Fibroblast of villous mesenchyme (primary cell): ENCODE data around the gene ZNF2. TPM values are rescaled to one million over a fixed set of nuclear protein-coding genes. Genes with fewer than 3 reads are reported as not detected.

Source experiments
- DNase-seq: peaks from one replicate; pipeline ENCODE4 v3.0.0-alpha.2; 2010; ENCODE audit warnings: low read depth
- H3K4me3 ChIP-seq: 2 replicates; pipeline ENCODE4 v1.5.1; 2011; ENCODE audit warnings: low read depth, mild to moderate bottlenecking, low read length
- CTCF ChIP-seq: IDR thresholded peaks from 2 replicates; pipeline ENCODE4 v1.5.1; 2012; ENCODE audit warnings: low read depth, mild to moderate bottlenecking, low read length; ENCODE audit not compliant: insufficient read depth
- total RNA-seq: library from RNA; depleted of rRNA; stranded (reverse); fragments of >200 nt; gene quantifications from 2 replicates; pipeline ENCODE4 v1.2.3, GENCODE V29; 2012

ZNF2 gene
- total RNA-seq = 6.1 and 7.8 TPM in 2 replicates

GRCh38 chr2:95165371-95166064 is at the start of gene ZNF2:
Gene ZNF2 (plus strand): TSS chr2:95165809. CDS start chr2:95176227, 10,418 bp downstream.
- TF ChIP-seq CTCF = no peak
- peak within 1 kb of the TSS; percentile 98 for H3K4me3 ChIP-seq
- peak; percentile 98 for DNase-seq

GRCh38 chr2:95121093-95121406 is 44.6 kb upstream of the ZNF2 start:
- H3K4me3 ChIP-seq = peak overlapping the region; percentile 99
- TF ChIP-seq CTCF = no peak
- DNase-seq = peak; percentile 55

DNA sequence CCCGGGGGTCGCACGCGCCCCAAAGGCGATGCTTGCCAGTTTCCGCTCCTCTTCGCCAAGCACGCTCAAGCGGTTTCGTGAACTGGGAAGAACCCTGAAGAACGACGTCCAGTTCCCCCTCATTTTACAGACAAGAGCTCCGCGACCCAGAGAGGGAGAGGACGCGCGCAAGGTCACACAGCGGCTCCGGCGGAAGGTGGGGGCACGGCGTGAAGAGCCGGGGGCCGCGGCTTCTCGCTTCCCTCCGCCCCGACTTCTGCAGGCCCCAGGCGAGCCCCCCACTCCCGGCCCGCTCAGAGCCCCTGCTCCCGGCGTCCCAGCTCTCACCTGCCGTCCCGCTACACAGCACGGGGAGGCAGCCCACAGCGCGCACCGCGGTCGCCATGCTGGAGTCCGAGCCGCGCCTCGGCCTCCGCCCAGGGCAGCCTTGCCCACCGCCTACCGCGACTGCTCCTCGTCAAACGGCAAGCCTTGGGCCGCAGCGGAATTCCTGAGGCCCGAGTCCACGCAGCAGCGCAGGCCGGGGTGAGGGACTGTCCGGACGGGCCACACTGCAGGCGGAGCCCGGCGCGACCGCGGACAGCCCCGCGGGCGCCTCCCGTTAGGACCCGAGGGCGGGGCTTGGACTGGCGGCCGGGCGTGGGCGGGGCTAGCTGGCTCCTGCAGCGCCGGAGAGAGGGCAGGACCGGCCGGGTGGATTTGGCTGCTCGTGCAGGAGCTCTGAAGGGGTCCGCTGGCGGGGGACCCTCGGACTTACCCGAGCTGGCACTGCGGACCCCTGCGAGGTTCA is 44.0 kb upstream of the ZNF2 start, which contains the start of gene MRPS5:
MRPS5 (minus strand) TSS at position 402 of the 790 bp plus-strand sequence; CDS start at position 385, 17 bp downstream.
- peak; percentile 61 for DNase-seq
- peak; percentile 15 for TF ChIP-seq CTCF
- peak within 1 kb of the TSS; percentile 99 for H3K4me3 ChIP-seq

DNA sequence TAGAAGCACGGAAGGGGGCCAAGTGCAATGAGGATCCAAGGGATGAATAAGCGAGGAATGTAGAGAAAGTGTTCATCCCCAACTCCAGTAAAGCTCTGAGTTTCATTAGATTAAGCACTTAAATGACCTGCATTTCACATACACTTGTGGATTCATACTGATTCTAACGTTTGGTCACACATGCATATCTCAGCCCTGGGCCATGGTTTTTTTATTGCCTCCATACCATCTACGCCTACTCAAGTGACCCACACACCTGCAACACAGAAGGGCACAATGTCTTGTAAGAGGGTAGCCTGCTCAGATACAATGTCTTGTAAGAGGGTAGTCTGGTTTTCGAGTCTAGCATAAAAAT is 43.4 kb upstream of the ZNF2 start:
- DNase-seq = no peak
- H3K4me3 ChIP-seq = peak overlapping the region; percentile 99
- no peak for TF ChIP-seq CTCF

- no peak for DNase-seq
- H3K4me3 ChIP-seq = no peak overlapping the region
- no peak for TF ChIP-seq CTCF
These were observed 26.9 kb upstream of the ZNF2 start for GRCh38 chr2:95138702-95139101.

DNA sequence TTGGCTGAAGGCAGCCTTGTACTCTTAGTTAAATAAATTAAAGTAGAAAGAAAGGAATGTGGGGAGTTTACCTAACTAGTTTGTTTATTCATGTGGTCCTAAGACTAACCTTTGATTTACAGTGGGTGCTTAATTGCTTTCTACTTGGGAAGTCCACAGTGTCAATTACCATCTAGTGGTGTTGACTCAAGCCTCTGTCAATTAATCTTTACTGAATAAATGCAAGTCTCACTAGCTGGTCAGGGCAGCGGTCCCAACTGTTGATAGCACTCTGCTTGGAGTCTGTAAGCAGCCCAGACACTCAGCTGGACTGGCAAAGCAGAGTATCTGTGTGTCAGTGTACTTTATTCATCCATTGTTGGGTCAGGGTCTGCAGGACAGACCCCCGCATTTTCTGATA is 21.8 kb upstream of the ZNF2 start:
- TF ChIP-seq CTCF = no peak
- no peak for DNase-seq
- H3K4me3 ChIP-seq = no peak overlapping the region
